H9 (cell line): ENCODE results near the gene MOV10. TPM values are rescaled to one million over a fixed set of nuclear protein-coding genes. Genes with fewer than 3 reads are reported as not detected.

ENCODE experiments used
- DNase-seq: peaks from one replicate; pipeline ENCODE4 v3.0.0-alpha.2; 2017
- H2AFZ ChIP-seq: one replicate; pipeline ENCODE4 v1.6.1; 2013; ENCODE audit warnings: mild to moderate bottlenecking, low read length, control low read depth, moderate library complexity
- H2AK5ac ChIP-seq: 2 replicates; pipeline ENCODE4 v1.6.1; 2013; ENCODE audit warnings: low read length, control low read depth, mixed read lengths; ENCODE audit not compliant: insufficient read length
- H2BK120ac ChIP-seq: one replicate; pipeline ENCODE4 v1.6.1; 2013; ENCODE audit warnings: low read depth, mild to moderate bottlenecking, low read length, control low read depth, inconsistent platforms; ENCODE audit not compliant: poor library complexity, severe bottlenecking
- H2BK12ac ChIP-seq: 2 replicates; pipeline ENCODE4 v1.6.1; 2013; ENCODE audit warnings: low read length, control low read depth, mixed read lengths, low read depth; ENCODE audit not compliant: insufficient read length
- H2BK15ac ChIP-seq: 2 replicates; pipeline ENCODE4 v1.6.1; 2013; ENCODE audit warnings: low read depth, low read length, control low read depth
- H2BK20ac ChIP-seq: one replicate; pipeline ENCODE4 v1.6.1; 2013; ENCODE audit warnings: low read depth, mild to moderate bottlenecking, low read length, control low read depth, inconsistent platforms; ENCODE audit not compliant: poor library complexity, severe bottlenecking
- H2BK5ac ChIP-seq: 2 replicates; pipeline ENCODE4 v1.6.1; 2013; ENCODE audit warnings: low read length, control low read depth, mixed read lengths; ENCODE audit not compliant: insufficient read length
- H3K14ac ChIP-seq: 2 replicates; pipeline ENCODE4 v1.6.1; 2013; ENCODE audit warnings: low read length, control low read depth; ENCODE audit not compliant: insufficient read depth
- H3K18ac ChIP-seq: 2 replicates; pipeline ENCODE4 v1.6.1; 2013; ENCODE audit warnings: low read depth, mild to moderate bottlenecking, mixed read lengths, low read length, control low read depth; ENCODE audit not compliant: insufficient read length
- H3K23ac ChIP-seq: 2 replicates; pipeline ENCODE4 v1.6.1; 2013; ENCODE audit warnings: low read length, control low read depth, mixed read lengths, low read depth; ENCODE audit not compliant: insufficient read length
- H3K23me2 ChIP-seq: 2 replicates; pipeline ENCODE4 v1.6.1; 2013; ENCODE audit warnings: low read depth, mild to moderate bottlenecking, mixed read lengths, low read length, control low read depth; ENCODE audit not compliant: insufficient read length, poor library complexity, severe bottlenecking
- H3K27ac ChIP-seq: 2 replicates; pipeline ENCODE4 v1.5.1; 2013; ENCODE audit warnings: low read length, control low read depth, mixed read lengths, low read depth; ENCODE audit not compliant: insufficient read length
- H3K27me3 ChIP-seq: 2 replicates; pipeline ENCODE4 v1.6.1; 2013; ENCODE audit warnings: low read length, control low read depth, inconsistent platforms; ENCODE audit not compliant: insufficient read depth
- H3K4ac ChIP-seq: 2 replicates; pipeline ENCODE4 v1.6.1; 2013; ENCODE audit warnings: low read depth, mild to moderate bottlenecking, control low read depth, inconsistent platforms, low read length, moderate library complexity
- H3K4me1 ChIP-seq: 2 replicates; pipeline ENCODE4 v1.6.1; 2013; ENCODE audit warnings: low read length, control low read depth, inconsistent platforms; ENCODE audit not compliant: insufficient read depth
- H3K4me2 ChIP-seq: 2 replicates; pipeline ENCODE4 v1.6.1; 2013; ENCODE audit warnings: low read length, control low read depth, mixed read lengths; ENCODE audit not compliant: insufficient read length, insufficient read depth
- H3K56ac ChIP-seq: 2 replicates; pipeline ENCODE4 v1.6.1; 2013; ENCODE audit warnings: low read depth, mild to moderate bottlenecking, mixed read lengths, low read length, control low read depth; ENCODE audit not compliant: insufficient read length
- H3K79me1 ChIP-seq: 2 replicates; pipeline ENCODE4 v1.6.1; 2013; ENCODE audit warnings: low read depth, mild to moderate bottlenecking, moderate library complexity, low read length, control low read depth, inconsistent platforms; ENCODE audit not compliant: insufficient read depth, poor library complexity, severe bottlenecking
- H3K79me2 ChIP-seq: 2 replicates; pipeline ENCODE4 v1.6.1; 2013; ENCODE audit warnings: low read length, control low read depth, inconsistent platforms; ENCODE audit not compliant: insufficient read depth
- H3K9ac ChIP-seq: 2 replicates; pipeline ENCODE4 v1.6.1; 2013; ENCODE audit warnings: low read length, control low read depth, mixed read lengths; ENCODE audit not compliant: insufficient read length; ENCODE audit errors: extremely low read depth
- H3K9me3 ChIP-seq: one replicate; pipeline ENCODE4 v1.6.1; 2013; ENCODE audit warnings: low read depth, low read length, inconsistent platforms; ENCODE audit not compliant: control insufficient read depth
- H3T11ph ChIP-seq: one replicate; pipeline ENCODE4 v1.6.1; 2013; ENCODE audit warnings: mild to moderate bottlenecking, low read length, control low read depth, inconsistent platforms
- H4K20me1 ChIP-seq: one replicate; pipeline ENCODE4 v1.6.1; 2013; ENCODE audit not compliant: control insufficient read depth, insufficient read length, insufficient read depth
- H4K5ac ChIP-seq: 2 replicates; pipeline ENCODE4 v1.6.1; 2013; ENCODE audit warnings: low read depth, mild to moderate bottlenecking, mixed read lengths, low read length, control low read depth; ENCODE audit not compliant: insufficient read length
- H4K8ac ChIP-seq: replicated peaks from 2 replicates; pipeline ENCODE4 v1.6.1; 2013; ENCODE audit warnings: low read length, control low read depth, mixed read lengths, low read depth; ENCODE audit not compliant: insufficient read length
- H4K91ac ChIP-seq: 2 replicates; pipeline ENCODE4 v1.6.1; 2013; ENCODE audit warnings: low read depth, mild to moderate bottlenecking, moderate library complexity, mixed read lengths, low read length, control low read depth; ENCODE audit not compliant: insufficient read length
- H3K27ac Mint-ChIP-seq, 3 experiments: 2 replicates in 2 of 3; 3 replicates in 1 of 3; pipeline ENCODE4 v1.8.0; 2020 to 2021; ENCODE audit warnings: mixed read lengths in 3 of 3, mild to moderate bottlenecking in 1 of 3, moderate library complexity in 1 of 3
- H3K27me3 Mint-ChIP-seq: 2 replicates; pipeline ENCODE4 v1.8.0; 2021; ENCODE audit warnings: low read depth, mild to moderate bottlenecking, moderate library complexity, mixed read lengths
- H3K36me3 Mint-ChIP-seq, 3 experiments: 2 replicates in 2 of 3; 3 replicates in 1 of 3; pipeline ENCODE4 v1.8.0; 2020 to 2021; ENCODE audit warnings: low read depth in 3 of 3, mixed read lengths in 3 of 3; ENCODE audit not compliant: insufficient read depth in 1 of 3
- H3K4me1 Mint-ChIP-seq, 2 experiments: 2 replicates each; pipeline ENCODE4 v1.8.0; 2020; ENCODE audit warnings: mixed read lengths in 2 of 2
- H3K4me3 Mint-ChIP-seq, 2 experiments: 2 replicates in 1 of 2; 3 replicates in 1 of 2; pipeline ENCODE4 v1.8.0; 2020 to 2021; ENCODE audit warnings: mild to moderate bottlenecking in 2 of 2, mixed read lengths in 2 of 2, moderate library complexity in 1 of 2
- H3K9me3 Mint-ChIP-seq, 2 experiments: 2 replicates in 1 of 2; 3 replicates in 1 of 2; pipeline ENCODE4 v1.8.0; 2020; ENCODE audit warnings: mild to moderate bottlenecking in 2 of 2, mixed read lengths in 2 of 2, moderate library complexity in 1 of 2
- whole genome bisulfite sequencing: extraction: QIAGEN DNeasy Blood & Tissue Kit; methylation state at CpG from one replicate; pipeline ENCODE4 v1.1.7; 2013; ENCODE audit warnings: missing lambda C conversion rate, low lambda C conversion rate, mixed read lengths; ENCODE audit not compliant: insufficient read length; ENCODE audit errors: extremely low coverage; 5-methylcytosine and 5-hydroxymethylcytosine counted together
- total RNA-seq: library from RNA; stranded (reverse); gene quantifications from 2 replicates; pipeline ENCODE4 v1.2.1, GENCODE V29; 2021
- TF ChIP-seq, protein P1 (sequence below): fragments of 200-600 bp; sonication (generic); conservative IDR thresholded peaks from 3 replicates; pipeline ENCODE4 v1.8.0; 2021; ENCODE audit warnings: antibody characterized with exemption, mild to moderate bottlenecking

Gene MOV10
- total RNA-seq, 1 experiment from 2014 or later: 77.8 TPM

DNA sequence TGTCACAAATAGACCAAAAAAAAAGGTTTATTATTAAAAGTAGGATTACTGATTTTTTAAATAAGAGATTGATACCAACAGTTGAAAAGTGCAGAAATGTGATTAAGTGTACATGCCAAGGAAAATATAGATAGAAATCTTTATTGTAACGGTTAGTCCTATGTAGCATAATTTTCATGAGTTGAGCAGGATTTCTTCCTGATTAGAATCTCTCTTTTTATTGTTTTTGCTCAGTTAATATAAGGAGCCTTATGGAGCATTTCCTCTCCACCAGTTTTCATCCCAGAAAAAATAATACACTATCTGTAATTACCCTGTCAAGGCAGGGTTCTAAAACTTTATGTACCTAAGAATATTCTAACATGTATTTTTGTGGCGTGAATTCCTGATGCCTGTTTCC is 31.4 kb upstream of the MOV10 start:
- no peak overlapping the region for H4K8ac ChIP-seq
- H2BK120ac ChIP-seq: no peak overlapping the region
- TF ChIP-seq, protein P1, sequence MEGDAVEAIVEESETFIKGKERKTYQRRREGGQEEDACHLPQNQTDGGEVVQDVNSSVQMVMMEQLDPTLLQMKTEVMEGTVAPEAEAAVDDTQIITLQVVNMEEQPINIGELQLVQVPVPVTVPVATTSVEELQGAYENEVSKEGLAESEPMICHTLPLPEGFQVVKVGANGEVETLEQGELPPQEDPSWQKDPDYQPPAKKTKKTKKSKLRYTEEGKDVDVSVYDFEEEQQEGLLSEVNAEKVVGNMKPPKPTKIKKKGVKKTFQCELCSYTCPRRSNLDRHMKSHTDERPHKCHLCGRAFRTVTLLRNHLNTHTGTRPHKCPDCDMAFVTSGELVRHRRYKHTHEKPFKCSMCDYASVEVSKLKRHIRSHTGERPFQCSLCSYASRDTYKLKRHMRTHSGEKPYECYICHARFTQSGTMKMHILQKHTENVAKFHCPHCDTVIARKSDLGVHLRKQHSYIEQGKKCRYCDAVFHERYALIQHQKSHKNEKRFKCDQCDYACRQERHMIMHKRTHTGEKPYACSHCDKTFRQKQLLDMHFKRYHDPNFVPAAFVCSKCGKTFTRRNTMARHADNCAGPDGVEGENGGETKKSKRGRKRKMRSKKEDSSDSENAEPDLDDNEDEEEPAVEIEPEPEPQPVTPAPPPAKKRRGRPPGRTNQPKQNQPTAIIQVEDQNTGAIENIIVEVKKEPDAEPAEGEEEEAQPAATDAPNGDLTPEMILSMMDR: no peak
- no peak overlapping the region for H3K4ac ChIP-seq
- Mint-ChIP-seq H3K9me3 (peaks cover 4 to 5% of the 10 kb centered on the region in 2 experiments; a peak in 3 of 5 replicates), H3K27ac (no peak overlapping the region), H3K4me1 (peaks cover 0 to 3% of the 10 kb centered on the region in 2 experiments; a peak in 1 of 4 replicates), H3K36me3 (peaks cover 17 to 30% (median 23%) of the 10 kb centered on the region in 3 experiments), H3K27me3 (no peaks in the 10 kb centered on the region), H3K4me3 (no peak overlapping the region)
- peaks cover 3% of the 10 kb centered on the region; the same call in 1 of the 2 replicates for H3K79me2 ChIP-seq
- H3K14ac ChIP-seq: no peak overlapping the region
- H4K91ac ChIP-seq: no peak overlapping the region
- no peak overlapping the region for H4K5ac ChIP-seq
- H3K4me1 ChIP-seq: no peaks in the 10 kb centered on the region
- H3K23ac ChIP-seq: no peak overlapping the region
- no peak overlapping the region for H3K9ac ChIP-seq
- no peak overlapping the region for H2BK12ac ChIP-seq
- H3K4me2 ChIP-seq: no peak overlapping the region
- no peak overlapping the region for H3K27ac ChIP-seq
- no peak overlapping the region for H3K18ac ChIP-seq
- H2BK20ac ChIP-seq: no peak overlapping the region
- no peak overlapping the region for H2BK15ac ChIP-seq
- H3T11ph ChIP-seq: no peak overlapping the region
- H3K56ac ChIP-seq: no peak overlapping the region
- H4K20me1 ChIP-seq: no peaks in the 10 kb centered on the region
- WGBS: no CpG with 5 or more reads among the region's 2 CpGs
- H2AK5ac ChIP-seq: no peak overlapping the region
- no peak for DNase-seq
- peaks cover 6% of the 10 kb centered on the region for H3K79me1 ChIP-seq
- no peaks in the 10 kb centered on the region for H3K23me2 ChIP-seq
- H3K27me3 ChIP-seq: no peaks in the 10 kb centered on the region
- no peaks in the 10 kb centered on the region for H3K9me3 ChIP-seq
- H2AFZ ChIP-seq: no peak overlapping the region
- H2BK5ac ChIP-seq: no peak overlapping the region
